Tibial artery (tissue), 4 donors: ENCODE data around the gene ERC1.

Source experiments
- DNase-seq, 2 donors: peaks; one replicate each; pipeline ENCODE4 v3.0.0-alpha.2; 2019
- H3K27ac ChIP-seq, 2 donors: fragments of 200-600 bp; sonication (generic) in 1 of 2; 1 replicate in 1 of 2; 2 replicates in 1 of 2; pipeline ENCODE4 v1.5.1; 2018 to 2019; ENCODE audit warnings: mild to moderate bottlenecking in 1 of 2
- H3K27me3 ChIP-seq, 2 donors: fragments of 200-600 bp; sonication (generic) in 1 of 2; one replicate each; pipeline versions ENCODE4 v1.5.1 to v1.6.0; 2016 to 2019
- H3K36me3 ChIP-seq, 3 donors: fragments of 200-600 bp; sonication (generic) in 2 of 3; one replicate each; pipeline ENCODE4 v1.5.1; 2016 to 2019; ENCODE audit warnings: mild to moderate bottlenecking in 2 of 3
- H3K4me1 ChIP-seq, 4 donors: fragments of 200-600 bp; sonication (generic) in 2 of 4; 1 replicate in 3 of 4; 2 replicates in 1 of 4; pipeline ENCODE4 v1.5.1; 2016 to 2019
- H3K4me3 ChIP-seq, 2 donors: fragments of 200-600 bp; sonication (generic) in 1 of 2; 1 replicate in 1 of 2; 2 replicates in 1 of 2; pipeline ENCODE4 v1.5.1; 2018 to 2019; ENCODE audit warnings: mild to moderate bottlenecking in 2 of 2
- H3K9me3 ChIP-seq, 3 donors: fragments of 200-600 bp; sonication (generic) in 1 of 3; one replicate each; pipeline ENCODE4 v1.5.1; 2016 to 2019
- CTCF ChIP-seq, 2 experiments: fragments of 200-600 bp in 1 of 2; fragments of 450-650 bp in 1 of 2; IDR thresholded peaks; one replicate each; pipeline ENCODE4 v1.5.1; 2017 to 2019; ENCODE audit warnings: antibody characterized with exemption in 2 of 2, mild to moderate bottlenecking in 1 of 2, moderate library complexity in 1 of 2
- intact Hi-C: fragments of 100-400 bp; cut with DNase I; formaldehyde crosslinking; loops from one replicate; pipeline ENCODE4 v1.15.0; 2023; ENCODE audit warnings: low total_unique reads

The ERC1 gene

GRCh38 chr12:1373901-1374735 is 383.1 kb downstream of the ERC1 start:
- Histone ChIP-seq H3K36me3 (peaks cover 6 to 30% (median 7%) of the 10 kb centered on the region in 3 donors), H3K9me3 (no peaks in the 10 kb centered on the region), H3K4me3 (no peak overlapping the region), H3K27me3 (no peaks in the 10 kb centered on the region), H3K4me1 (no peaks in the 10 kb centered on the region), H3K27ac (no peak overlapping the region)
- no peak for DNase-seq
- TF ChIP-seq CTCF (IDR thresholded peaks at IDR 0.05): no peak
- intact Hi-C loops: no loop called here

- Histone ChIP-seq H3K4me3 (no peak overlapping the region), H3K9me3 (no peaks in the 10 kb centered on the region), H3K27ac (no peak overlapping the region), H3K36me3 (peaks cover 6 to 34% (median 7%) of the 10 kb centered on the region in 3 donors), H3K27me3 (no peaks in the 10 kb centered on the region), H3K4me1 (no peaks in the 10 kb centered on the region)
- intact Hi-C loops: no loop called here
- DNase-seq: no peak
- TF ChIP-seq CTCF (IDR thresholded peaks at IDR 0.05): no peak
These were observed 384.3 kb downstream of the ERC1 start for GRCh38 chr12:1375323-1375722.

GRCh38 chr12:1377117-1377516 is 386.1 kb downstream of the ERC1 start:
- peaks cover 7 to 30% (median 14%) of the 10 kb centered on the region in 3 donors for H3K36me3 ChIP-seq
- H3K27me3 ChIP-seq: no peaks in the 10 kb centered on the region
- DNase-seq: no peak
- no peak for TF ChIP-seq CTCF (IDR thresholded peaks at IDR 0.05)
- H3K27ac ChIP-seq: no peak overlapping the region
- no peaks in the 10 kb centered on the region for H3K4me1 ChIP-seq
- intact Hi-C loops: no loop called here
- no peak overlapping the region for H3K4me3 ChIP-seq
- no peaks in the 10 kb centered on the region for H3K9me3 ChIP-seq

DNA sequence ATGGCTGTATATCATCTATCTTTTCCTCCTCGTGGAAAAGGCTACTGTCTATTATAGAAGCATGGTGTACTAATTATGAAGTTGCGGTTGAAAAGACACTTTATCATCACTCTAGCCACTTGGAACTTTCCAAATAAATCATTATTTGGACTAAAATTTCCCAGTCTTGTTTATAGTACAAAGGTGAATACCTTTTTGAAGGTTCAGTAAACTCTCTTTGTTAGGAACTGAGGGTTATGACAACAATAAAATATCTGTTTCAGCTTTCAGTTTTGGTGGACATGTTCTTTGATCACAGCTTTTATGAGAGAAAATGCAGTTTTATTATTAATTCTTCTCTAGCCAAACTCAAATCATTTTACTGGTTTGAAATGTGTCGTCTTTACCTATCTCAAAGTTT is 386.7 kb downstream of the ERC1 start:
- TF ChIP-seq CTCF (IDR thresholded peaks at IDR 0.05): no peak
- DNase-seq: no peak
- Histone ChIP-seq H3K27ac (no peak overlapping the region), H3K27me3 (no peaks in the 10 kb centered on the region), H3K4me3 (no peak overlapping the region), H3K4me1 (no peaks in the 10 kb centered on the region), H3K36me3 (peaks cover 7 to 28% (median 14%) of the 10 kb centered on the region in 3 donors), H3K9me3 (no peaks in the 10 kb centered on the region)
- intact Hi-C loops: no loop called here

- intact Hi-C loops: no loop called here
- Histone ChIP-seq H3K9me3 (no peaks in the 10 kb centered on the region), H3K4me1 (no peaks in the 10 kb centered on the region), H3K4me3 (no peak overlapping the region), H3K27me3 (no peaks in the 10 kb centered on the region), H3K27ac (no peak overlapping the region), H3K36me3 (peaks cover 7 to 22% (median 8%) of the 10 kb centered on the region in 3 donors)
- no peak for TF ChIP-seq CTCF (IDR thresholded peaks at IDR 0.05)
- no peak for DNase-seq
These were observed 389.3 kb downstream of the ERC1 start for GRCh38 chr12:1380171-1380851.
